C4-2B (cell line): ENCODE data around the gene GABRG2.

Experiments used
- H3K27ac ChIP-seq: fragments of 450-650 bp; 2 replicates; pipeline ENCODE4 v1.5.1; 2017
- CTCF ChIP-seq: fragments of 450-650 bp; conservative IDR thresholded peaks from 2 replicates; pipeline ENCODE4 v1.5.1; 2017; ENCODE audit warnings: mild to moderate bottlenecking
- ZFX ChIP-seq: fragments of 450-650 bp; IDR thresholded peaks from 2 replicates; pipeline ENCODE4 v1.6.1; 2017

The GABRG2 gene

GRCh38 chr5:162187371-162187770, 119.8 kb downstream of the GABRG2 start:
- TF ChIP-seq ZFX, result no peak
- no peak for TF ChIP-seq CTCF
- H3K27ac ChIP-seq, result no peak overlapping the region

- TF ChIP-seq ZFX (no peak), CTCF (no peak)
- no peak overlapping the region for H3K27ac ChIP-seq
Observed at GRCh38 chr5:162189719-162190118, 122.1 kb downstream of the GABRG2 start.

DNA sequence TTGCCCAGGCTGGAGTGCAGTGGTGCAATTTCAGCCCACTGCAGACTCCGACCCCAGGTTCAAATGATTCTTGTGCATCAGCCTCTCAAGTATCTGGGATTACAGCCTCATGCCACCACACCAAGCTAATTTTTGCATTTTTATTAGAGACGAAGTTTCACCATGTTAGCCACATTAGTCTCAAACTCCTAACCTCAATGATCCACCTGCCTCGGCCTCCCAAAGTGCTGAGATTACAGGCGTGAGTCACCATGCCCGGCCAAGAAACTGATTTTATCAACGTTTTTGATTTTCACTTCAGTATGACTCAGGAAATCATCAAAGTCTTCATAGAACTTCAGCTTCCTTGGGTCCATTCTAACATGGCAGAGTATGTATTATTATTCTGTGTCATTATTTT, 125.4 kb downstream of the GABRG2 start:
- H3K27ac ChIP-seq, result no peak overlapping the region
- TF ChIP-seq ZFX (no peak), CTCF (no peak)

DNA sequence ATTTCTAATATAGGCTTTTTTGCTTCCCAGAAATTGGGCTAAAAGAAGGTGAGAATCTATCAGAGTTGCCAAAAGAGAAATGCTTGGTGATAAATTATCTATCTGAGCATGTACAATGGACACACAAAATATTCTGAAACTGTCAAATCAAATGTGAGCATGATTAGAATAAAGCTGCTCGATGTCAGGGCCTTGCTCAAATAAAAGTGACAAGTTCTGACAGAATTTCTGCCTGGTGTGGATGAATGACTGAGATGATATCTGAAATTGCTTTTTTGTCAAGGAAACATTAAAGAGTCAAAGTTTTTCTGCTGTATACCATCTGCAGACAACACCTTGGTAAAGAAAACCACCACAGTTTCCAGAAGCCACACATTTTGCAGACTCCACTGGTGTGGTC, 128.8 kb downstream of the GABRG2 start:
- no peak overlapping the region for H3K27ac ChIP-seq
- TF ChIP-seq CTCF (no peak), ZFX (no peak)

DNA sequence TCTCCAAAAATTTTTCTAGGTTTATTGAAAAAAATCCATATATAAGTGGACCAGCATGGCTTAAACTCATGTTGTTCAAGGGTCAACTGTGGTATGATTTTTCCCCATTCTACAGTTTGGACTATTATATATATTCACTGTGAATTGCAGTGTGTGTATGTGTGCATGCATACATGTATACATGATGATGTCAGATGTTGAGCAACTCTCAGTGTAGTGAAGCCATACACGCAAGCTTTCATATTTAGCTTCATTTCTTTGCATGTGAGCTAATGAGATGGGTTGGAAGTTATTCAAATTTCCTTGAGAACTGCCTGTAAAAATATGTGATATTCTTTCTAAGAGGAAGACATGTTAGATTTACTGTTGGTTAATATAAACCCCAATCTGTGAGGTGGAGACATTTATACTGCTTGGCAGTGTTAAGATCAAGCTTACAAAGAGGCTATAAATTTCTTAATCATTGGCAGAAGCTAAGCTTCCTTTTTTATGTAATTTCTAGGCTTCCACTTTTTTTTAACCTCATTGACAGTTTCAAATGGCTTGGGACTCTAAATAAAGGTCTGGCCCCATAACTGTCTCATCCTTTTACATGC, 134.8 kb downstream of the GABRG2 start:
- H3K27ac ChIP-seq, result no peak overlapping the region
- TF ChIP-seq ZFX (no peak), CTCF (no peak)
